GM18861 (cell line): ENCODE data around the gene FREM3.

Experiments used
- ATAC-seq: cut with Tn5 transposase; IDR thresholded peaks from one replicate; pipeline ENCODE4 v1.9.1; 2021; ENCODE audit not compliant: unreplicated experiment

Gene FREM3

DNA sequence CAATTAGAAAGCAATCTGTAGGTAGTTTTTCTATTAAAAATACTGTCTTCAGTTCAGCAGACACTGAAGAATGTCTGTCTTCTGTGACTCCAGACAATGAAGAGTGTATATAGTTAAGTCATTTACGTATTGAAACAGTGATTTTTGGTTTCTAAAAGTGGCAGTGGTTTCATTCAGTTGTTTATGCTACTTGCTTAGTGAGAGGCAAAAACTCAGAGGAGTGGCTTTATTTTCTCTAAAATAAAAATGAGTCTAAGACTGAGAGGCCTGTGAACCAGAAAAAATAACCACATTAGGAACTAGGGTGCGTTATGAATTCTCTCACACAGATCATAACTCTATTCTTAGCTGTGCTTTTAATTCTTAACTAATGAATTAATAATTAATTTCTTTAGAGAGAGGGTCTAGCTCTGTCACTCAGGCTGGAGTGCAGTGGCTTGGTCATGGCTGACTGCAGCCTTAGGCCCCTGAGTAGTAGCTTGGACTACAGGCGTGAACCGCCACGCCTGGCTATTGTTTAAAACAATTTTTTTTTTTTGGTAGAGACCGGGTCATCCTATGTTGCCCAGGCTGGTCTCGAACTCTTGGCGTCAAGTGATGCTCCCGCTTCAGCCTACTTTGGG is 31.4 kb downstream of the FREM3 start:
- ATAC-seq, result peak; percentile 97

DNA sequence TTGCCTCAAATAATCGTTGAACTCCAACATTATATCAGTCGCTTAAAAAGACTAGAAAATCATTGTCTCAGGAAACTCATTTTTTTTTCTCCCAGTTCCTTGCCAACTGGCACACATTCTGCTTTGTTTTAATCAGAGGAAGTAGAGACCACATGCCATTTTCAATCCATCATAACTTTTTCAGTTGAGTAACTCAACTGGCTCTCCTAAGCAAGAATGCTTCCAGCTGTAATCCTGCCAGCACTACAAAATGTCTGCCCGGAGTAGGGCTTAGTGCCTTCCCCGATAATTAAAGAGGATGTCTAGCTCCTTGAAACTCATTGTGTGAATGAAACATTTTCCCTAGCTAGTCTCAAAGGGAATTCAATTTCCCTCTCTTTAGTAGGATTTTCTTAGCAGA is 33.0 kb downstream of the FREM3 start:
- no peak for ATAC-seq

- no peak for ATAC-seq
Observed at GRCh38 chr4:143658336-143658735, 42.1 kb downstream of the FREM3 start.

- ATAC-seq, result no peak
Observed at GRCh38 chr4:143654571-143654970, 45.9 kb downstream of the FREM3 start.

- ATAC-seq, result no peak
Observed at GRCh38 chr4:143653031-143653430, 47.4 kb downstream of the FREM3 start.

DNA sequence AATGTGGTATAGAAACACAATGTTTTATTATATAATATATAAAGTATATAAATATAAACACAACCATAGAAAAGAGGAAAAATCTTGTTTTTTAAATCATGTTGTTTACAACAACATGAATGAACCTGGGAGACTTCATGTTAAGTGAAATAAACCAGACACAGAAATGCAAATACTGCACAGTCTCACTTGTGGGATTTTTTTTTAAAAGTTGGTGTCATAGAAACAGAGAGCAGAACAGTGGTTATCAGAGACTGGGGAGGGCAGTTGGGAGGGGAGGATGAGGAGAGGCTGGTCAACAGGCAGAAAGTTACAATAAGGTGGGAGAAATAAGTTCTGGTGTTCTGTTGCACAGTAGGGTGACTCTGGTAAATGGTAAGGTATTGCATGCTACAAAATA is 57.1 kb downstream of the FREM3 start:
- no peak for ATAC-seq

DNA sequence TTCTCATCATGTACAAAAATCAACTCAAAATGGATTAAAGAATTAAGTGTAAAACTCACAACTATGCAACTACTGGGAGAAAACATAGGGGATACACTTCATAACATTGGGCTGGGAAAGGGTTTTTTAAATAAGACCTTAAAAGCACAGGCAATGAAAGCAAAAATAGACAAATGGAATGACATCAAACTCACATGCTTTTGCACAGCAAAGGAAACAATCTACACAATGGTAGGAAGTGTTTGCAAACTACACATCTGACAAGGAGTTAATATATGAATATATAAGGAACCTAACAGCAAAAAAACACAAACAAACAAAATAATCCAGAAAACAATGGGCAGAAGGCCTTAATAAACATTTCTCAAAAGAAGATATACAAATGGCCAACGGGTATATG is 57.9 kb downstream of the FREM3 start:
- no peak for ATAC-seq

DNA sequence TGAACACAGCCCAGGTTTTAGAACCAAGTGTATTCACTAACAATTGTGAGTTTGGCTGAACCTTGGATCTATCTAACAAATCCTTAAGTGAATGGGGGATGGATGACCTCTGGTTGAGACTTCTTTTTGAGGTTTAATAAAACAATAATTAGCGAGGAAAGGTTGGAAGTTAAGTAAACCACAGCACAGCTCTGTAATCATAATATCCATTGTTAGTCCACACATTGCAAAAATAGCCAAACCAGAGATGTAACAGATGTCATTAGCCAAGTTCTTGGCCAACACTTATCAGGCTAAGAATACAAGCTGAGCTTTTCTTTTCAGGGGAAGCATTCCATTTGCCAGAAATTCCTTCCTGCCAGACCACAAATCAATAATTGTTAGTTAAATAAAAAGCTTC is 59.1 kb downstream of the FREM3 start:
- no peak for ATAC-seq

DNA sequence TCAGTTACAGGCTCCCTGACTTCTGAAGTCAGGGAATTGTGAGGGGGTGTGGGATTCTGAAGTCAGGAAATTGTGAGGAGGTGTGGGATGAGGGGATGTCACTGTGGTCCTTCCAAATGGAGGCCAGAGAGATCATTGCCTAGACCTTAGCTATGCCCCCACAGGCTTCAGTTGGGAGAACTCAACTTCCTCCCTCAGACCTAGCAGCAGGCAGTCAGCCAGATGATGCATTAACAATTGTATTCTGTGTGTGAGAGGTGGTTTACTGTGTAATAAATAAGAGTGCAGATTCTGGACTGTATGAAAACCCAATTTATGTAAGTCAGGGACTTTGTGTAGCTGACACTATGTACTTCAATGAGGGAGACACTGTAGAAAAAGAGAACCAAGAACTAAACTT is 65.7 kb downstream of the FREM3 start:
- ATAC-seq, result no peak

- no peak for ATAC-seq
Observed at GRCh38 chr4:143633833-143634232, 66.6 kb downstream of the FREM3 start.

GRCh38 chr4:143626134-143626911 is 74.2 kb downstream of the FREM3 start:
- ATAC-seq, result no peak

GRCh38 chr4:143625632-143626031 is 74.8 kb downstream of the FREM3 start:
- ATAC-seq, result no peak

GRCh38 chr4:143623896-143624295 is 76.6 kb downstream of the FREM3 start:
- no peak for ATAC-seq

DNA sequence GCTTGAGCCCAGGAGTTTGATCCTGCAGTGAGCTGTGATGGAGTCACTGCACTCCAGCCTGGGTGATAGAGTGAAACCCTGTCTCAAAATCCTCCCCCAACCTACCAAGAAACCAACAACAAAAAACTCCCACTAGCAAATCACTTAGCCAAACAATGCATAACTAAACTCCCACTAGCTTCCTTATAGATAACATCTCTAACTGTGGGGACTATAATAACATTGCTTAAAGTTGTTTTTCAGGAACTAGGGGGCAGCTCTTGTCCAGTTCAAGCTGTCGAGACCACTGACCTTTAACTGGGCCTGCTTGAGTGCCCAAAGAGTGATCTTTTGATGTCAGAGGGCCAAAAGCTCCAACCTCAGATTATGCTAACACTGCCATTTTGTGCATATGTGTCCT is 81.7 kb downstream of the FREM3 start:
- ATAC-seq, result no peak

DNA sequence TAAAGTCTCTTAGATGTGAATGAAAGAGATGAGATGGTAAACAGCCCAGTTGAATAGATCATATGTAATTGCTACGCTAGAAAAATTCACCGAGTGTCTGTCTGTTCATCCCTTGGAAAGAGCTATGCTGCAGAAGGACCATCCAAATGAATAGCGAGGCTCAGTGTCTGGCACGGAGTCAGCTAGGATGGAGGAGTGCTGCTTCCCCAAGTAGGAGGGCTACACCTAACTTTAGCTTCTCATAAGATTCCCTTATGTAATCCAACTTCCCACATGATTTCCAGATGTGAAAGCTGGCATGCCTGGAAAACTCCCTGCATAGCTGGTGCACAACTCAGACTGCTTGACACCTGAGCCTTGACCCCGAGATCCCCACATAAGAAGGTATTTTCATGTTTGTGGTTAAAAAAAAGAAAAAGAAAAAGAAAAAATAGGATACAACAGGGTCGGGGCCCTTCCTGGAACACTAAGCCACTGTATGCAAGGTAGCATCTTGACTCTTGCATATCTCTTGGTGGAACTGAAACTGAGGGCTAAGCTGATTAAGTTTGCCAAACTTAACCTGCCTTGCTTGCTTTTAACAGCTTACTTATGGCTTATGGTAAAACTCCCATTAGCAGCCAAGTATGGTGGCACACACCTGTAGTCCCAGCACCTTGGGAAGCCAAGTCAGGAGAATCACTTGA is 82.3 kb downstream of the FREM3 start:
- no peak for ATAC-seq

DNA sequence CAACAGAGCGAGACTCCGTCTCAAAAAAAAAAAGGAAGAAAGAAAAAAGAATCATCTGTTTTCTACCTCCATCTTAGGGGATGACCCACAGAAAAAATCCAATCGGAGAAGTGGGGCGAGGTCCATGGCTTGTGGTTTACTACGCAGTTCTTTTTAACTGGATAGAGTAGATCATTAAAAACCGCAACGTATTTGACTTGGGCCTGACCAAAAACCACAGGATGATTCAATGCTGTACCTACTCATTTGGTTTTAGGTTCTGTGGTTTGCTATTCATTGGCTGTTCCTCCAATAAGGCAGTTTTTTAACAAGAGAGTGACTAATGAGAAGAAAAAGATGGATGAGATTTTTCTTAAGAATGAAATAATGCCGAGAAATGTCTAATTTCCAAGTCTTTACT is 83.7 kb downstream of the FREM3 start:
- ATAC-seq, result peak; percentile 87

- no peak for ATAC-seq
Observed at GRCh38 chr4:143609492-143609891, 91.0 kb downstream of the FREM3 start.

GRCh38 chr4:143606480-143606879 is 94.0 kb downstream of the FREM3 start:
- no peak for ATAC-seq

DNA sequence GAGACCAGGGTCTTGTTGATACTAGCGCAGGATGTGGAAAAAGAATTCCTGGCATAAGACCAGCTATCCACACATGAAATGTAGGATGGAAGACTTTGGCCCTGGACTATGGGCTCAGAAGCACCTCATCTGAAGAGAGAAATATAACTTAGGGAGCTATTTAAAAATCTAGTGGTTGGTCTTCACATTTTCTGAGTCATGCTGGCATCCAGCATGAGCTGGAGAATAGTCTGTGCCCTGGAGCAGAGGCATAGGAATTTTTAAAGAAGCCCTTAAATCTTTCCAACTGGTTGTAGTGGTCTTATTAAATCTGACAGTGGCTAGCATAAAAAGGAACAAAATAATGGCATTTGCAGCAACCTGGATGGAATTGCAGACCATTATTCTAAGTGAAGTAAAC is 100.6 kb downstream of the FREM3 start:
- no peak for ATAC-seq

GRCh38 chr4:143598816-143599215 is 101.7 kb downstream of the FREM3 start:
- no peak for ATAC-seq

DNA sequence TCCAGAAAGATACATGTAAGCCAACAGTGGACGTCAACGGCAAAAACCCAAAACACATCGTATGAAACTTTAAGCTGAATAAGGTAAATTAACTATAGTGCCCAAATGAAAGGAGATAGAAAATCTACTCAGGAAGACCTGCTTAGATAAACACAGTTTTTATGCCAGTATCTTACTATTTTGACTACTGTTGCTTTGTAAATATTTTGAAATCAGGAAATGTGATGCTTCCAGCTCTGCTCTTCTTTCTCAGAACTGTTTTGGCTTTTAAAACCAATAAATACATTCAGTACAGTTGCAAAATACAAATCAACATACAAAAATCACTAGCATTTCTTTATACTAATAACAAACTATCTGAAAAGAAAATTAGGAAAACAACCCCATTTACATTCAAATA is 103.2 kb downstream of the FREM3 start:
- ATAC-seq, result no peak

- ATAC-seq, result peak; percentile 64
Observed at GRCh38 chr4:143587703-143588102, 112.8 kb downstream of the FREM3 start.
